ENCODE measurements around the gene SF3A1. TPM values are rescaled to one million over a fixed set of nuclear protein-coding genes. Genes with fewer than 3 reads are reported as not detected.

SF3A1 gene
- total RNA-seq, 1 experiment from 2014 or later: 230 TPM

GRCh38 chr22:30302810-30303138, 53.9 kb downstream of the SF3A1 start:
- Histone ChIP-seq H3K4me2 (ENCODE audit: low read length) (peak overlapping the region; percentile 55), H3K9me2 (ENCODE audit: insufficient read depth) (no peaks in the 10 kb centered on the region), H3K4me3 (replicated peaks in 1 of 2; ENCODE audit: low read depth in 1 of 2, low read length in 2 of 2) (no peak overlapping the region), H3K27me3 (ENCODE audit: insufficient read depth, low read length) (no peaks in the 10 kb centered on the region), H3K36me3 (ENCODE audit: control insufficient read depth in 1 of 2, insufficient read depth in 2 of 2, low read length in 2 of 2) (no peaks in the 10 kb centered on the region; a peak in 1 of 4 replicates), H3K9me3 (ENCODE audit: control insufficient read depth in 1 of 2, insufficient read depth in 1 of 2, low read depth in 1 of 2, low read length in 2 of 2) (no peaks in the 10 kb centered on the region), H3K27ac (ENCODE audit: low read depth, low read length) (peak overlapping the region; percentile 50), H3K79me2 (ENCODE audit: insufficient read depth, low read length) (no peaks in the 10 kb centered on the region), H3K9ac (ENCODE audit: low read length) (peak overlapping the region; percentile 18; the same call in 1 of the 2 replicates), H4K20me1 (ENCODE audit: insufficient read depth) (no peaks in the 10 kb centered on the region), H2AFZ (ENCODE audit: low read depth, low read length, poor library complexity, severe bottlenecking) (no peak overlapping the region), H3K4me1 (ENCODE audit: control insufficient read depth in 1 of 2, insufficient read depth in 2 of 2, low read length in 2 of 2) (peaks cover 74 to 81% of the 10 kb centered on the region in 2 experiments)
- RAD21 ChIA-PET (ENCODE audit: low non-redundant PET in 1 of 2, low total read pairs in 2 of 2, uncharacterized antibody in 2 of 2, unreplicated experiment in 2 of 2): no interaction called here
- ATAC-seq (no peak), DNase-seq (ENCODE audit: low read depth, low spot score) (no peak)
- no TSS peak for BruUV-seq (replicated peaks)
- TF ChIP-seq ELF1 (IDR thresholded peaks at IDR 0.05; ENCODE audit: borderline replicate concordance, low read depth) (no peak), ZBTB33 (IDR thresholded peaks at IDR 0.05; ENCODE audit: extremely low read depth, insufficient replicate concordance, low read length) (no peak), CBX3 (IDR thresholded peaks at IDR 0.05; ENCODE audit: low read depth) (no peak), CEBPB (IDR thresholded peaks at IDR 0.05; ENCODE audit: low read depth) (no peak), REST (IDR thresholded peaks at IDR 0.05; ENCODE audit: low read depth) (no peak), SIN3A (IDR thresholded peaks at IDR 0.05; ENCODE audit: low read depth) (no peak), SP1 (IDR thresholded peaks at IDR 0.05; ENCODE audit: low read depth) (no peak), EZH2phosphoT487 (IDR thresholded peaks at IDR 0.05; ENCODE audit: borderline replicate concordance) (no peak), ZFX (IDR thresholded peaks at IDR 0.05) (no peak)
- intact Hi-C loops (cut with micrococcal nuclease): no loop called here
- CTCF ChIA-PET: no interaction called here
- POLR2A ChIA-PET: interaction anchor here (0.6 to 0.8 kb wide), 3 partner anchors 12 to 145 kb away, joined by 3 to 4 read pairs (median 3); partner anchors contain the start of gene TBC1D10A
